OCI-LY7 (cell line): ENCODE data around the gene PDE2A. TPM values are rescaled to one million over a fixed set of nuclear protein-coding genes. Genes with fewer than 3 reads are reported as not detected.

Experiments
- BruUV-seq: library from RNA; stranded (reverse); fragments of 400-500 nt; replicated peaks from 2 replicates; lab custom pipeline; 2021; lab: Mats Ljungman, UMichigan
- CTCF ChIA-PET: fragments of 300-600 bp; sonication (Branson Sonifier 250); formaldehyde crosslinking; loops from one replicate; lab custom pipeline; 2022; ENCODE audit warnings: antibody characterized with exemption; ENCODE audit not compliant: unreplicated experiment; lab: Charles Lee
- POLR2A ChIA-PET: fragments of 300-600 bp; sonication (Branson Sonifier 250); formaldehyde crosslinking; loops from one replicate; lab custom pipeline; 2022; ENCODE audit warnings: antibody characterized with exemption; lab: Charles Lee
- DNase-seq: peaks from one replicate; pipeline ENCODE4 v3.0.0-alpha.2; 2015; ENCODE audit warnings: low spot score
- H2AFZ ChIP-seq: fragments of 200-600 bp; sonication (generic), shearing (Covaris generic); 2 replicates; pipeline ENCODE4 v1.6.1; 2014; ENCODE audit warnings: mild to moderate bottlenecking, antibody characterized with exemption, low read length, moderate library complexity
- H3K27ac ChIP-seq: fragments of 200-600 bp; sonication (generic); 2 replicates; pipeline ENCODE4 v1.5.1; 2014; ENCODE audit warnings: mixed run types, low read depth, mild to moderate bottlenecking, moderate library complexity, low read length, inconsistent platforms; ENCODE audit not compliant: poor library complexity, severe bottlenecking
- H3K36me3 ChIP-seq: fragments of 200-600 bp; sonication (generic); 2 replicates; pipeline ENCODE4 v1.6.1; 2014; ENCODE audit warnings: mild to moderate bottlenecking, antibody characterized with exemption, low read length, moderate library complexity, mixed read lengths; ENCODE audit not compliant: insufficient read depth
- H3K4me1 ChIP-seq: fragments of 200-600 bp; sonication (generic); 2 replicates; pipeline ENCODE4 v1.5.1; 2014; ENCODE audit warnings: mild to moderate bottlenecking, low read length; ENCODE audit not compliant: insufficient read depth, poor library complexity, severe bottlenecking
- H3K4me2 ChIP-seq: fragments of 200-600 bp; sonication (generic); 2 replicates; pipeline ENCODE4 v1.6.1; 2014; ENCODE audit warnings: mild to moderate bottlenecking, low read length
- H3K4me3 ChIP-seq: fragments of 200-600 bp; sonication (generic); 2 replicates; pipeline ENCODE4 v1.5.1; 2014; ENCODE audit warnings: mild to moderate bottlenecking, low read depth, low read length; ENCODE audit not compliant: poor library complexity, severe bottlenecking
- H3K79me2 ChIP-seq: fragments of 200-600 bp; sonication (generic); 2 replicates; pipeline ENCODE4 v1.6.1; 2016; ENCODE audit warnings: low read depth, mild to moderate bottlenecking, low read length, moderate library complexity, mixed read lengths; ENCODE audit not compliant: insufficient read depth
- H3K9me2 ChIP-seq: fragments of 200-600 bp; sonication (generic); 2 replicates; pipeline ENCODE4 v1.6.1; 2016; ENCODE audit warnings: mild to moderate bottlenecking, low read length, mixed read lengths; ENCODE audit not compliant: insufficient read depth
- H3K9me3 ChIP-seq: fragments of 200-600 bp; sonication (generic); 2 replicates; pipeline ENCODE4 v1.6.1; 2014; ENCODE audit warnings: mild to moderate bottlenecking, mixed run types, low read length, mixed read lengths
- H4K20me1 ChIP-seq: fragments of 200-600 bp; sonication (generic); 2 replicates; pipeline ENCODE4 v1.6.1; 2014; ENCODE audit warnings: mild to moderate bottlenecking, antibody characterized with exemption, low read length, moderate library complexity, mixed read lengths; ENCODE audit not compliant: insufficient read depth
- CTCF ChIP-seq: fragments of 200-600 bp; sonication (generic); conservative IDR thresholded peaks from 2 replicates; pipeline ENCODE4 v1.5.1; 2014; ENCODE audit warnings: mild to moderate bottlenecking, antibody characterized with exemption, low read length, moderate library complexity, mixed read lengths
- EZH2phosphoT487 ChIP-seq: fragments of 200-600 bp; sonication (generic); IDR thresholded peaks from 2 replicates; pipeline ENCODE4 v1.6.1; 2018; ENCODE audit warnings: low read depth, borderline replicate concordance, mild to moderate bottlenecking, mixed run types, antibody characterized with exemption, low read length, moderate library complexity, mixed read lengths
- intact Hi-C: fragments of 100-400 bp; cut with micrococcal nuclease; formaldehyde crosslinking; loops from one replicate; pipeline ENCODE4 v1.10.0; 2022; ENCODE audit not compliant: unreplicated experiment
- total RNA-seq, 2 experiments: library from RNA; depleted of rRNA in 1 of 2; stranded (reverse); fragments of >200 nt in 1 of 2; shearing (Covaris generic) in 1 of 2; gene quantifications; 2 replicates each; pipeline ENCODE4 v1.2.3, GENCODE V29; 2014 to 2022

Gene PDE2A
- total RNA-seq, 2 experiments from 2014 or later: 0.68 TPM; not detected in 1

- BruUV-seq: no TSS peak
- intact Hi-C loops: no loop called here
- Histone ChIP-seq H3K9me2 (no peaks in the 10 kb centered on the region), H3K36me3 (no peaks in the 10 kb centered on the region), H3K4me3 (no peak overlapping the region), H3K27ac (no peak overlapping the region), H3K4me1 (no peaks in the 10 kb centered on the region), H2AFZ (no peak overlapping the region), H3K4me2 (no peak overlapping the region), H4K20me1 (no peaks in the 10 kb centered on the region), H3K9me3 (peaks cover 8% of the 10 kb centered on the region; the same call in 1 of the 2 replicates), H3K79me2 (no peaks in the 10 kb centered on the region)
- no peak for DNase-seq
- ChIA-PET CTCF (no interaction called here), POLR2A (interaction anchor here (0.6 kb wide), 2 partner anchors 63 to 185 kb away, joined by 4 to 8 read pairs; no protein-coding TSS in a partner anchor)
- TF ChIP-seq EZH2phosphoT487 (no peak), CTCF (no peak)
Measured at GRCh38 chr11:72665911-72666472, 8.2 kb downstream of the PDE2A start.

GRCh38 chr11:72662036-72662435, 12.2 kb downstream of the PDE2A start:
- Histone ChIP-seq H4K20me1 (no peaks in the 10 kb centered on the region), H3K27ac (no peak overlapping the region), H3K9me2 (no peaks in the 10 kb centered on the region), H3K4me1 (no peaks in the 10 kb centered on the region), H3K4me2 (no peak overlapping the region), H3K4me3 (no peak overlapping the region), H3K9me3 (no peaks in the 10 kb centered on the region), H2AFZ (no peak overlapping the region), H3K79me2 (no peaks in the 10 kb centered on the region), H3K36me3 (no peaks in the 10 kb centered on the region)
- DNase-seq: no peak
- intact Hi-C loops: no loop called here
- ChIA-PET POLR2A (no interaction called here), CTCF (no interaction called here)
- TF ChIP-seq EZH2phosphoT487 (no peak), CTCF (no peak)
- BruUV-seq: no TSS peak

DNA sequence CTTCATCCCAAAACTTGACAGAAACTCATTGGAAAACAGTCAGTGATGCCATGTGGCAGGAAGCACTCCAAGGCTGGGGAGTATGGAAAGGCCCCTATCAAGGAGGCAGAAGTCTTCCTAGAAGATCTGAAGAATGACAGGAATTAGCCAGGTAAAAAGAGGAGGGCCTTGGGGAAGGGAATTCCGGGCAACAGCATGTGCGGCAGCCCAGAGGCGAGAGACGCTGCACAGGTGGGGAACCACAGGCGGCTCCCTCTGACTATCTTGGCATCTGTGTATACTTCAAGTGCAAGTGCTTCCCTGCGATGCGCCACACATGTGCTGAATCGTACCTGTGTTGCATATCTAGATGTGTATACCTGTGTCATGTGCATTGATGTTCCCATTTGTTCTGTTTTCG, 12.7 kb downstream of the PDE2A start:
- Histone ChIP-seq H3K9me3 (no peaks in the 10 kb centered on the region), H3K4me3 (no peak overlapping the region), H3K4me1 (no peaks in the 10 kb centered on the region), H3K79me2 (no peaks in the 10 kb centered on the region), H3K9me2 (no peaks in the 10 kb centered on the region), H3K36me3 (no peaks in the 10 kb centered on the region), H2AFZ (no peak overlapping the region), H4K20me1 (no peaks in the 10 kb centered on the region), H3K27ac (no peak overlapping the region), H3K4me2 (no peak overlapping the region)
- BruUV-seq: no TSS peak
- ChIA-PET CTCF (no interaction called here), POLR2A (no interaction called here)
- DNase-seq: no peak
- TF ChIP-seq EZH2phosphoT487: no peak
- intact Hi-C loops: no loop called here
